Loucy (cell line): ENCODE measurements around the gene SLC25A21.
A peak's percentile ranks its signal among the peaks of the same experiment; 100 is the strongest.
"Not testable (repeated sequence)": the region's sequence is repeated elsewhere in the genome, so short reads cannot be mapped to it uniquely, and the experiment has no call there.

Experiments
- H2AFZ ChIP-seq: fragments of 200-600 bp; sonication (generic); 2 replicates; pipeline ENCODE4 v1.6.0; 2016; ENCODE audit warnings: antibody characterized with exemption, mild to moderate bottlenecking, low read length, moderate library complexity
- H3F3A ChIP-seq: fragments of 200-600 bp; 2 replicates; pipeline ENCODE4 v1.6.0; 2016; ENCODE audit warnings: antibody characterized with exemption, low read depth, mild to moderate bottlenecking
- H3K27me3 ChIP-seq: fragments of 200-600 bp; sonication (generic); 2 replicates; pipeline ENCODE4 v1.6.1; 2014; ENCODE audit warnings: low read length, mild to moderate bottlenecking; ENCODE audit not compliant: insufficient read depth, poor library complexity, severe bottlenecking
- H3K36me3 ChIP-seq: fragments of 200-600 bp; sonication (generic); 2 replicates; pipeline ENCODE4 v1.6.1; 2016; ENCODE audit warnings: low read length; ENCODE audit not compliant: insufficient read depth
- H3K4me1 ChIP-seq: fragments of 200-600 bp; sonication (generic); 2 replicates; pipeline ENCODE4 v1.5.1; 2014; ENCODE audit warnings: low read length, mild to moderate bottlenecking; ENCODE audit not compliant: insufficient read depth, poor library complexity, severe bottlenecking
- H3K4me2 ChIP-seq: fragments of 200-600 bp; sonication (generic); 2 replicates; pipeline ENCODE4 v1.6.0; 2014; ENCODE audit warnings: antibody characterized with exemption, low read length, low read depth, mild to moderate bottlenecking; ENCODE audit not compliant: poor library complexity, severe bottlenecking
- H3K4me3 ChIP-seq: fragments of 200-600 bp; sonication (generic); 2 replicates; pipeline ENCODE4 v1.5.1; 2014; ENCODE audit warnings: low read length, mild to moderate bottlenecking, mixed read lengths; ENCODE audit not compliant: poor library complexity, severe bottlenecking
- H3K79me2 ChIP-seq: fragments of 200-600 bp; sonication (generic); 2 replicates; pipeline ENCODE4 v1.6.1; 2014; ENCODE audit warnings: low read length; ENCODE audit not compliant: insufficient read depth
- H3K9ac ChIP-seq: fragments of 200-600 bp; sonication (generic); 2 replicates; pipeline ENCODE4 v1.6.0; 2014; ENCODE audit warnings: mild to moderate bottlenecking, low read depth, low read length, moderate library complexity; ENCODE audit not compliant: poor library complexity, severe bottlenecking
- H3K9me2 ChIP-seq: fragments of 200-600 bp; sonication (generic); replicated peaks from 2 replicates; pipeline ENCODE4 v1.6.1; 2016; ENCODE audit warnings: low read depth, low read length, mixed read lengths
- H3K9me3 ChIP-seq: fragments of 200-600 bp; sonication (generic); 2 replicates; pipeline ENCODE4 v1.6.1; 2014; ENCODE audit warnings: mild to moderate bottlenecking, antibody characterized with exemption, low read length, low read depth; ENCODE audit not compliant: insufficient read depth
- H4K20me1 ChIP-seq: fragments of 200-600 bp; sonication (generic); 2 replicates; pipeline ENCODE4 v1.6.0; 2014; ENCODE audit warnings: antibody characterized with exemption, low read length, mild to moderate bottlenecking; ENCODE audit not compliant: insufficient read depth, poor library complexity, severe bottlenecking
- CTCF ChIP-seq: fragments of 200-600 bp; sonication (generic); conservative IDR thresholded peaks from 2 replicates; pipeline ENCODE4 v1.5.1; 2014; ENCODE audit warnings: mild to moderate bottlenecking, antibody characterized with exemption, low read length
- EZH2phosphoT487 ChIP-seq: fragments of 200-600 bp; IDR thresholded peaks from 2 replicates; pipeline ENCODE4 v1.6.1; 2018; ENCODE audit warnings: antibody characterized with exemption, mild to moderate bottlenecking, moderate library complexity, borderline replicate concordance

SLC25A21 gene

GRCh38 chr14:37153005-37153404 is 19.4 kb downstream of the SLC25A21 start:
- H3K4me3 ChIP-seq: no peak overlapping the region
- H2AFZ ChIP-seq: no peak overlapping the region
- H3F3A ChIP-seq: no peaks in the 10 kb centered on the region
- TF ChIP-seq CTCF (no peak), EZH2phosphoT487 (no peak)
- no peaks in the 10 kb centered on the region for H3K79me2 ChIP-seq
- H3K4me2 ChIP-seq: no peak overlapping the region
- no peaks in the 10 kb centered on the region for H3K4me1 ChIP-seq
- no peaks in the 10 kb centered on the region for H3K27me3 ChIP-seq
- H4K20me1 ChIP-seq: no peaks in the 10 kb centered on the region
- H3K36me3 ChIP-seq: no peaks in the 10 kb centered on the region
- no peak overlapping the region for H3K9ac ChIP-seq
- no peaks in the 10 kb centered on the region for H3K9me2 ChIP-seq
- H3K9me3 ChIP-seq: no peaks in the 10 kb centered on the region

DNA sequence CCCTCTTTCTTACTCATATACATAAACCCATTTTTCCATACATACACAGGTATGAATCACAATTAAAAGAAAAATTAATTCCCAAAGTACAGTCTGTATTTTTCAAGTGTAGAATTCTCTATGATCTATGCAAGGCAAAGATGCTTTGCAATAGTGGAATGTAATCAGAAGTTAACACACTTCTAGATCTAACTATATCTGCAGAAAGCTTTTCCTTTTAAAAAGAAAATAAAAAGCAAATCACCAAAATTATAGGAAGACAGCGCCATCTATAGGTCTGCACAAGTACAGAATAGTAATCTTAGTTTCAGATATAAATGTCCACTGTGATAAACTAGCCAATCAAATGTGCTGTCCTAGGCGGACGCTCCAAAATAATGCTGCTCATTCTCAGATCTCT is 22.0 kb downstream of the SLC25A21 start:
- no peak overlapping the region for H3K4me3 ChIP-seq
- no peaks in the 10 kb centered on the region for H4K20me1 ChIP-seq
- no peaks in the 10 kb centered on the region for H3K4me1 ChIP-seq
- no peak for TF ChIP-seq EZH2phosphoT487
- TF ChIP-seq CTCF: peak; percentile 89
- no peak overlapping the region for H3K4me2 ChIP-seq
- no peaks in the 10 kb centered on the region for H3K9me2 ChIP-seq
- no peaks in the 10 kb centered on the region for H3K79me2 ChIP-seq
- no peaks in the 10 kb centered on the region for H3F3A ChIP-seq
- H3K9me3 ChIP-seq: no peaks in the 10 kb centered on the region
- no peak overlapping the region for H3K9ac ChIP-seq
- H3K27me3 ChIP-seq: no peaks in the 10 kb centered on the region
- H3K36me3 ChIP-seq: no peaks in the 10 kb centered on the region
- H2AFZ ChIP-seq: no peak overlapping the region

DNA sequence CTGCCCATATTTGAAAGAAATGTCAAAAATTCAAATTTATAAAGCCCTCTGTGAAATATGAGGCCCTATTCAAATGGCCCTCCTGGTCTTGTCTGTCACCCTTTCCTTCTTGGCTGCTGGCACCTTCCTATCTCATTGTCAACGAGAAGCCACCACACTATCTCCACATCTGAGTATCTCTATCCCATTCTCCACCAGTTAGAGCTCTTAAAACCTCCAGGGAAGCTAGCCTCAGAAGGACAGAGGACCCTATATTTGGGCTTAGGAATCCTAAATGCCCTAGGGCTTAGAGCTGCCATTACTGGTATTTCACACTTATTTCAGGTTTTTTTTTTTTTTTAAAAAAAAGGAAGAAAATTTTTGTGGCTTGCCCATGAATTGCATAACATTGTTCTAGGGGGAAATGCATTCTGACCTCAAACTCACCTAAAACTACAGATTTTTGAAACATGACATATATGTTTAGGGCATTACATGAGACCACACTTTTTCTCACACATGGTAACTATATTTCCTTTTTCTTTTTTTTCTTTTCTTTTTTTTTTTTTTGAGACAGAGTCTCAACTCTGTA is 25.0 kb downstream of the SLC25A21 start:
- Histone ChIP-seq H3K9ac (no peak overlapping the region), H3K4me1 (no peaks in the 10 kb centered on the region), H3K27me3 (no peaks in the 10 kb centered on the region), H2AFZ (no peak overlapping the region), H3K79me2 (no peaks in the 10 kb centered on the region), H3K9me3 (no peaks in the 10 kb centered on the region), H3K9me2 (no peaks in the 10 kb centered on the region), H3K4me3 (no peak overlapping the region), H3F3A (no peaks in the 10 kb centered on the region), H4K20me1 (no peaks in the 10 kb centered on the region), H3K4me2 (no peak overlapping the region), H3K36me3 (no peaks in the 10 kb centered on the region)
- TF ChIP-seq EZH2phosphoT487: no peak

- H3K9me3 ChIP-seq, H3K27me3 ChIP-seq, H3K79me2 ChIP-seq, H3K4me2 ChIP-seq, H3K4me3 ChIP-seq, H4K20me1 ChIP-seq, H3F3A ChIP-seq, H3K9ac ChIP-seq, H2AFZ ChIP-seq, H3K9me2 ChIP-seq, H3K36me3 ChIP-seq, H3K4me1 ChIP-seq: not testable (repeated sequence)
Measured at GRCh38 chr14:37146438-37146837, 26.0 kb downstream of the SLC25A21 start.
